HepG2 (cell line): ENCODE results near the gene STAM. TPM values are rescaled to one million over a fixed set of nuclear protein-coding genes. Genes with fewer than 3 reads are reported as not detected.

ENCODE experiments used
- EED ChIP-seq: sonication (generic); formaldehyde crosslinking; IDR thresholded peaks from 2 replicates; pipeline ENCODE4 v1.5.0; 2020; ENCODE audit warnings: mild to moderate bottlenecking, missing genetic modification reagents
- GMEB1 ChIP-seq: sonication (generic); formaldehyde crosslinking; IDR thresholded peaks from 2 replicates; pipeline ENCODE4 v1.5.1; 2020; ENCODE audit warnings: missing genetic modification reagents, mild to moderate bottlenecking, borderline replicate concordance
- HHEX ChIP-seq: IDR thresholded peaks from 2 replicates; pipeline ENCODE4 v1.6.1; 2016; ENCODE audit warnings: control low read depth
- HNRNPLL ChIP-seq: fragments of 200-400 bp; formaldehyde crosslinking; IDR thresholded peaks from 2 replicates; pipeline ENCODE4 v1.6.1; 2017; ENCODE audit warnings: mild to moderate bottlenecking, low read depth, low read length; ENCODE audit not compliant: poor library complexity, severe bottlenecking
- KLF16 ChIP-seq, 2 experiments: sonication (generic) in 1 of 2; formaldehyde crosslinking in 1 of 2; IDR thresholded peaks; 2 replicates each; pipeline versions ENCODE4 v1.6.1 to v1.8.0; 2016 to 2023; ENCODE audit warnings: missing genetic modification reagents in 2 of 2, missing compliant biosample characterization in 1 of 2
- MLLT10 ChIP-seq: sonication (generic); formaldehyde crosslinking; IDR thresholded peaks from 2 replicates; pipeline ENCODE4 v1.4.0; 2020; ENCODE audit warnings: missing genetic modification reagents
- PLRG1 ChIP-seq: fragments of 450-650 bp; conservative IDR thresholded peaks from 2 replicates; pipeline ENCODE4 v1.6.1; 2016
- POGK ChIP-seq: sonication (generic); formaldehyde crosslinking; conservative IDR thresholded peaks from 2 replicates; pipeline ENCODE4 v1.8.0; 2022; ENCODE audit warnings: mild to moderate bottlenecking, moderate library complexity, missing genetic modification reagents
- SIX4 ChIP-seq: sonication (generic); formaldehyde crosslinking; IDR thresholded peaks from 2 replicates; pipeline ENCODE4 v1.4.0; 2020; ENCODE audit warnings: missing genetic modification reagents
- SOX13 ChIP-seq, 3 experiments: fragments of 450-650 bp in 1 of 3; sonication (generic) in 1 of 3; formaldehyde crosslinking in 1 of 3; IDR thresholded peaks in 2 of 3; conservative IDR thresholded peaks in 1 of 3; 2 replicates each; pipeline versions ENCODE4 v1.5.0 to v1.6.1; 2016 to 2020; ENCODE audit warnings: antibody characterized with exemption in 1 of 3, mild to moderate bottlenecking in 1 of 3, missing compliant biosample characterization in 1 of 3, missing genetic modification reagents in 1 of 3, moderate library complexity in 1 of 3
- STAG1 ChIP-seq: sonication (generic); formaldehyde crosslinking; IDR thresholded peaks from 2 replicates; pipeline ENCODE4 v1.4.0; 2020; ENCODE audit warnings: missing genetic modification reagents
- U2AF1 ChIP-seq: fragments of 200-400 bp; formaldehyde crosslinking; optimal IDR thresholded peaks from 2 replicates; pipeline ENCODE3; 2017; ENCODE audit warnings: mild to moderate bottlenecking, low read depth, low read length
- ZNF629 ChIP-seq: sonication (generic); formaldehyde crosslinking; conservative IDR thresholded peaks from 2 replicates; pipeline ENCODE4 v1.5.0; 2020; ENCODE audit warnings: missing genetic modification reagents
- ZNF660 ChIP-seq: sonication (generic); formaldehyde crosslinking; IDR thresholded peaks from 2 replicates; pipeline ENCODE4 v1.5.1; 2020; ENCODE audit warnings: mild to moderate bottlenecking, low read depth, missing genetic modification reagents, borderline replicate concordance
- polyA plus RNA-seq, 8 experiments: library from polyadenylated mRNA; depleted of rRNA in 3 of 8; stranded (reverse) in 7 of 8; unstranded in 1 of 8; fragments of >200 nt; fragmentation: Illumina TruSeq in 4 of 8; extraction: Trizol in 4 of 8; gene quantifications; 2 replicates each; pipeline versions ENCODE4 v1.2.1 to v1.2.3, GENCODE V29; 2011 to 2016; ENCODE audit warnings: low read depth in 4 of 8, missing spikeins in 1 of 8, mixed read lengths in 1 of 8; ENCODE audit not compliant: insufficient read depth in 1 of 8
- total RNA-seq, 5 experiments: library from RNA; depleted of rRNA; stranded (reverse); fragments of >200 nt; fragmentation: Illumina TruSeq; extraction: Trizol; gene quantifications; 2 replicates each; pipeline ENCODE4 v1.2.3, GENCODE V29; 2016; ENCODE audit warnings: low read depth in 1 of 5
- TF ChIP-seq, protein P1 (sequence below): fragments of 450-650 bp; IDR thresholded peaks from 2 replicates; pipeline ENCODE4 v1.6.1; 2016
- TF ChIP-seq, protein P2 (sequence below): sonication (generic); formaldehyde crosslinking; IDR thresholded peaks from 2 replicates; pipeline ENCODE4 v1.4.0; 2020; ENCODE audit warnings: missing genetic modification reagents, mild to moderate bottlenecking, borderline replicate concordance

The STAM gene
- total and polyA plus RNA-seq, 2 of the 13 experiments (the other 11 are each of a cell fraction or from before 2014, with no cell fraction given) = 19.5 to 25.1 TPM

GRCh38 chr10:17616403-17617030 lies 27.4 kb upstream of the STAM start (continued):
- TF ChIP-seq POGK (peak; percentile 60; the same call in 1 of the 2 replicates), ZNF629 (no peak), PLRG1 (no peak), MLLT10 (CRISPR knock-in tag) (no peak), EED (CRISPR knock-in tag) (no peak), SOX13 (IDR thresholded peaks at IDR 0.05) (no peak), SOX13 (CRISPR knock-in tag; conservative IDR thresholded peaks at IDR 0.05 in 1 of 2, IDR thresholded peaks at IDR 0.05 in 1 of 2) (no peak), SIX4 (CRISPR knock-in tag) (no peak), HNRNPLL (peak; percentile 78), KLF16 (CRISPR knock-in tag; IDR thresholded peaks at IDR 0.05) (no peak; a peak in 1 of 4 replicates), STAG1 (no peak), HHEX (CRISPR knock-in tag) (no peak), ZNF660 (CRISPR knock-in tag) (no peak), U2AF1 (no peak), GMEB1 (CRISPR knock-in tag) (no peak)
- TF ChIP-seq, protein P1, sequence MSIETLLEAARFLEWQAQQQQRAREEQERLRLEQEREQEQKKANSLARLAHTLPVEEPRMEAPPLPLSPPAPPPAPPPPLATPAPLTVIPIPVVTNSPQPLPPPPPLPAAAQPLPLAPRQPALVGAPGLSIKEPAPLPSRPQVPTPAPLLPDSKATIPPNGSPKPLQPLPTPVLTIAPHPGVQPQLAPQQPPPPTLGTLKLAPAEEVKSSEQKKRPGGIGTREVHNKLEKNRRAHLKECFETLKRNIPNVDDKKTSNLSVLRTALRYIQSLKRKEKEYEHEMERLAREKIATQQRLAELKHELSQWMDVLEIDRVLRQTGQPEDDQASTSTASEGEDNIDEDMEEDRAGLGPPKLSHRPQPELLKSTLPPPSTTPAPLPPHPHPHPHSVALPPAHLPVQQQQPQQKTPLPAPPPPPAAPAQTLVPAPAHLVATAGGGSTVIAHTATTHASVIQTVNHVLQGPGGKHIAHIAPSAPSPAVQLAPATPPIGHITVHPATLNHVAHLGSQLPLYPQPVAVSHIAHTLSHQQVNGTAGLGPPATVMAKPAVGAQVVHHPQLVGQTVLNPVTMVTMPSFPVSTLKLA = no peak
- TF ChIP-seq, protein P2, sequence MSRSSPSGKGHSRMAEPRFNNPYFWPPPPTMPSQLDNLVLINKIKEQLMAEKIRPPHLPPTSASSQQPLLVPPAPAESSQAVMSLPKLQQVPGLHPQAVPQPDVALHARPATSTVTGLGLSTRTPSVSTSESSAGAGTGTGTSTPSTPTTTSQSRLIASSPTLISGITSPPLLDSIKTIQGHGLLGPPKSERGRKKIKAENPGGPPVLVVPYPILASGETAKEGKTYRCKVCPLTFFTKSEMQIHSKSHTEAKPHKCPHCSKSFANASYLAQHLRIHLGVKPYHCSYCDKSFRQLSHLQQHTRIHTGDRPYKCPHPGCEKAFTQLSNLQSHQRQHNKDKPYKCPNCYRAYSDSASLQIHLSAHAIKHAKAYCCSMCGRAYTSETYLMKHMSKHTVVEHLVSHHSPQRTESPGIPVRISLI (CRISPR knock-in tag) = peak; percentile 48; the same call in 1 of the 2 replicates
